SIG-M5 treated with dmso at 0.1 percent for 504 hours (cell line): ENCODE results near the gene SLC7A11.

Experiments used
- DNase-seq: peaks from one replicate; lab custom pipeline; 2025; ENCODE audit not compliant: unreplicated experiment; lab: John Stamatoyannopoulos, UW

The SLC7A11 gene

GRCh38 chr4:138164208-138164607, 77.9 kb downstream of the SLC7A11 start:
- no peak for DNase-seq

- no peak for DNase-seq
These were observed 79.0 kb downstream of the SLC7A11 start for GRCh38 chr4:138163171-138163570.

- DNase-seq: no peak
These were observed 79.9 kb downstream of the SLC7A11 start for GRCh38 chr4:138162259-138162658.

GRCh38 chr4:138161351-138161750, 80.8 kb downstream of the SLC7A11 start:
- no peak for DNase-seq

GRCh38 chr4:138158746-138159297, 83.3 kb downstream of the SLC7A11 start:
- DNase-seq: no peak

- DNase-seq: no peak
These were observed 101.3 kb downstream of the SLC7A11 start for GRCh38 chr4:138140879-138141278.

GRCh38 chr4:138138774-138139173, 103.4 kb downstream of the SLC7A11 start:
- no peak for DNase-seq

GRCh38 chr4:138135610-138136009, 106.5 kb downstream of the SLC7A11 start:
- DNase-seq: no peak

GRCh38 chr4:138118270-138118669, 123.9 kb downstream of the SLC7A11 start:
- no peak for DNase-seq

GRCh38 chr4:138115053-138115452, 127.1 kb downstream of the SLC7A11 start:
- no peak for DNase-seq

- peak; percentile 9 for DNase-seq
These were observed 127.7 kb downstream of the SLC7A11 start for GRCh38 chr4:138114434-138114833.
